Measurements from ENCODE around the gene ZFP36L2.

ZFP36L2 gene

GRCh38 chr2:43184339-43184895, 42.0 kb downstream of the ZFP36L2 start:
- no peak for DNase-seq

DNA sequence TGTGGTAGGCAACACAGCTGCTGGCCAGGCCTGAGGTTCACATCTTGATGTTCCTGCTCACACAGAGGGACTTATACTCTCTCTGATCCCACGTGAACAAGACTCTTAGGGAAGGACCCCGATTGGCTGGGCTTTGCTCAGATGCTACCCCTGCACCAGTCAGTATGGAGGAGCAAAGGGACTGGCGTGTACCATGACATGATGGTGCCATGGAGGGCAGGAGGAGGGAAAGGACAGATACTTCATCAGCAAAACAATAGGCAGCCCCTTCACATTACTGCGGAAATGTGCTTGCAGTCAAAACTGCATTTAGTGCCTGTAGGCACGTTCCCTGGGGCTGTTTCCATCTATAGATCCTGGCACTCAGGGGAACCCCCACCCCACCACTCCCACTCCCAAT, 42.7 kb downstream of the ZFP36L2 start:
- no peak for DNase-seq

GRCh38 chr2:43180897-43181296, 45.5 kb downstream of the ZFP36L2 start:
- no peak for DNase-seq

- no peak for DNase-seq
Measured at GRCh38 chr2:43179942-43180341, 46.5 kb downstream of the ZFP36L2 start.

DNA sequence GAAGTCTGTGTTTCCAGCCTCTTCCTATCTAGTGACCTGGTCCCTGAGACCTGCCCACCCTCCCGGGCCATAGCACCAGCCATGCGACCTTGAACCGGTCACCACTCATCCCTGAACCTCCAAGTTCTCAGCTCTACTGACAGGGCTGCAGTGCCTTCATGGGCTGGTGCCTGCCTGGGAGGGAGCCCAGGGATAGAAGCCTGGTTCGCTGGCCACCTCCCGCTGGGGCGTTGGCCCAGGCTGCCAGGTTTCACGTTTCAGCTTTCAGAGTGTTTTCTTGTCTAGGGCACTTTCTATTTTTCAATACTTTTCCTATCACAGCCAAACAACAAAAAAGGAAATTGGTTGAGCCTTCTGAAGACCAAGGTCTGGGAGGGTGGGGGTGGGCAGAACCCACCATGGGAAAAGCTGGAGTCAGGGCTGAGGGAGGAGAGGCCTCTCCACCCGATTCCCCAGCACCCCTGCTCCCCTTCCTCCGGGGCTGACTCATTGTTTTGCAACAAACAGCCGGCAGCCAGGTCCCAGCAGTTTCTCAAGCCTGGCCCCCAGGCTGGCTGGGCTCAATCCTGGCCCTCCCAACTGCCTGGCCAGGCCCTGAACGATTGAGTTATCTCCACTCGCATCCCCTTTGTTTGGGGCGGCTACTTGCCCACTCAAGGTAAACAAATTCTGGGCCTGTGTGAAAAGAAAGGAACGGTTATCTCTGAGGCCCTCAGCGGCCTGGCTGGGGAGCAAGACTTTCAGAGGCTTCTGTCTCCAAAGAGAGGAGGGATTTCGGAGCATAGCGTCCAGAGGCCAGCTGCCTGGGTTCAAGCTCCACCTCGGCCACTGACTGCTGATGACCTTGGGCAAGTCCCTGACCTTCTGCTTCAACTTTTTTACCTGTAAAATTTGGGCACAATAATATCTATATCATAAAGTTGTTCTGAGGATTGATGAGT, 47.5 kb downstream of the ZFP36L2 start:
- DNase-seq = no peak

DNA sequence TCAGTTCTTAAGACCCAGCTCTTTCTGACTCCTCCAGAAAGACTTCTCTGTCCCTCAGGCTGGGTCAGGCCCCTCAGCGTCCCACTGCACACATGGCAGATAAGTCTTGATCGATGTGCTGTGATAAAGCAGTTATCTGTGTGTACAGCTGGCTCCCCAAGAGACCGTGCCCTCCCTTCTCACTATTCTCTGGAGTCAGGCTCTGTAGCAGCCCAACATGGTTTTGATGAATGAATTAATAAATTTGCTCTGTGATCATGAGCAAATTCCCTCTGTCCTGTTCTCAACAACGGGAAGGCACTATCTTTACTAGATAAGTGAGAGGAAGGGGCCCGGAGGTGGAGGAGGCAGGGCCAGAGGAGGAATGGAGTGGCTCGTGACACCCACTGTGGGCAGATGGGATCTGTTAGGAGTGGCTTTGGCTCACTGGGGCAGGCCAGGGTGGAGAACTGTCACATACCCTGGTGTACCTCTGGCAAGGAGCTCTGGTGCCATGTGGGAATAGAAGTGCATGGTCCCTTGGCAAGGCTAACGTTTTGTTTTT, 48.3 kb downstream of the ZFP36L2 start:
- no peak for DNase-seq

DNA sequence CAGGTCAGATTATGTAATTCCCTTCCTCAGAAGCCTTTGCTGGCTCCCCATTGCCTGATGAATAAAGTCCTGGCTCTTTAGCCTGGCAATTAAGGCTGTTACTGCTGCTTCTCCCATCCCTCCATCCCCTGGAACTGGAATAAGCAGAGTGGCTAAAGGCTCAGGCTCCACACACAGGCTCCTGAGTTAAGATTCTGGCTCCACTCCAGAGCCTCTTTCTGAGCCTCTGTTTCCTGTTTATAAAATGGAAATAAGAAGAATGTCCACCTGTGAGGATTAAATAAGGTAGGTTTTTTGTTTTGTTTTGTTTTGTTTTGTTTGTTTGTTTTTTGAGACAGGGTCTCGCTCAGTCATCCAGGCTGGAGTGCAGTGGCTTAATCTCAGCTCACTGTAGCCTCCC, 50.0 kb downstream of the ZFP36L2 start:
- DNase-seq = no peak

DNA sequence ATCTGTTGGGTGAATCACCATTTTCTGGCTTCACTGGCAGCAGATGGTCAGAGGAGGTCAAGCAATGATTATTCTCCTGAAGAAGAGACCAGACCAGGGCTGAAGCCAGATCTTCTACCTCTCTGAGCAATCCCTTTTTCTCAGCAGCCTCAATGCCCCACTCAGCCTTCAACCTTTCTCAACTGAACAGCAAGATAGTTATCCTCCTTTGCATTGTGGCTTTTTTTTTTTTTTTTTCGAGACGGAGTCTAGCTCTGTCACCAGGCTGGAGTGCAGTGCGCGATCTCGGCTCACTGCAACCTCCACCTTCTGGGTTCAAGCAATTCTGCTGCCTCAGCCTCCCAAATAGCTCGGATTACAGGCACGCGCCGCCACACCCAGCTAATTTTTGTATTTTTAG, 50.5 kb downstream of the ZFP36L2 start:
- no peak for DNase-seq

GRCh38 chr2:43175020-43175441, 51.4 kb downstream of the ZFP36L2 start:
- no peak for DNase-seq

- DNase-seq = peak; percentile 77
Measured at GRCh38 chr2:43174368-43174916, 52.0 kb downstream of the ZFP36L2 start.
